HG03060 (cell line): ENCODE measurements around the gene UAP1L1.

Experiments used
- ATAC-seq: cut with Tn5 transposase; IDR thresholded peaks from one replicate; pipeline ENCODE4 v1.9.1; 2021; ENCODE audit warnings: low read depth, moderate number of reproducible peaks; ENCODE audit not compliant: unreplicated experiment

The UAP1L1 gene

GRCh38 chr9:137128158-137128861 lies 51.0 kb downstream of the UAP1L1 start:
- ATAC-seq = no peak

- ATAC-seq = no peak
Measured at GRCh38 chr9:137128862-137129455, 51.6 kb downstream of the UAP1L1 start.

GRCh38 chr9:137129456-137130175 lies 52.3 kb downstream of the UAP1L1 start:
- ATAC-seq = no peak

- ATAC-seq = no peak
Measured at GRCh38 chr9:137130176-137130755, 52.9 kb downstream of the UAP1L1 start.
